H1 (cell line): ENCODE results near the gene CAPZB. TPM values are rescaled to one million over a fixed set of nuclear protein-coding genes. Genes with fewer than 3 reads are reported as not detected.

Experiments
- BRCA1 ChIP-seq: IDR thresholded peaks from 2 replicates; pipeline ENCODE4 v1.6.1; 2012; ENCODE audit warnings: low read depth, low read length, improper control_type of control experiment
- CBX5 ChIP-seq: fragments of 300-800, 300-1000 bp; sonication (generic); IDR thresholded peaks from 2 replicates; pipeline ENCODE4 v1.7.1; 2016; ENCODE audit warnings: antibody characterized with exemption, low read length, low read depth
- CEBPB ChIP-seq: IDR thresholded peaks from 2 replicates; pipeline ENCODE4 v1.6.1; 2012; ENCODE audit warnings: low read depth, low read length
- CTBP2 ChIP-seq: IDR thresholded peaks from 2 replicates; pipeline ENCODE4 v1.7.0; 2011; ENCODE audit warnings: borderline replicate concordance, mild to moderate bottlenecking, moderate library complexity, mixed read lengths, low read length; ENCODE audit not compliant: insufficient read depth, insufficient read length
- EP300 ChIP-seq, 2 experiments: IDR thresholded peaks; 1 replicate in 1 of 2; 2 replicates in 1 of 2; pipeline ENCODE4 v1.6.1; 2011 to 2012; ENCODE audit warnings: low read depth in 2 of 2, low read length in 2 of 2, mild to moderate bottlenecking in 2 of 2, borderline replicate concordance in 1 of 2, inconsistent platforms in 1 of 2, moderate library complexity in 1 of 2
- HDAC2 ChIP-seq, 2 experiments: fragments of 300-600 bp in 1 of 2; sonication (generic) in 1 of 2; IDR thresholded peaks; 2 replicates each; pipeline ENCODE4 v1.6.1; 2011 to 2012; ENCODE audit warnings: low read depth in 2 of 2, low read length in 2 of 2, mild to moderate bottlenecking in 2 of 2, moderate library complexity in 2 of 2, borderline replicate concordance in 1 of 2, inconsistent platforms in 1 of 2
- HDAC6 ChIP-seq: IDR thresholded peaks from one replicate; pipeline ENCODE4 v1.7.1; 2012; ENCODE audit warnings: low read depth, mild to moderate bottlenecking, inconsistent platforms, low read length, moderate library complexity
- JUND ChIP-seq: IDR thresholded peaks from 2 replicates; pipeline ENCODE4 v1.6.1; 2011; ENCODE audit warnings: mild to moderate bottlenecking, improper control_type of control experiment, low read length
- KDM5A ChIP-seq: fragments of 200-600 bp; IDR thresholded peaks from 2 replicates; pipeline ENCODE4 v1.7.1; 2012; ENCODE audit warnings: mild to moderate bottlenecking, low read length, inconsistent platforms, mixed read lengths
- MAFK ChIP-seq: IDR thresholded peaks from 2 replicates; pipeline ENCODE4 v1.6.1; 2012; ENCODE audit warnings: low read depth, mild to moderate bottlenecking, improper control_type of control experiment, low read length
- NRF1 ChIP-seq: IDR thresholded peaks from 2 replicates; pipeline ENCODE4 v1.6.1; 2011; ENCODE audit warnings: mild to moderate bottlenecking, low read depth, low read length, improper control_type of control experiment
- POLR2AphosphoS5 ChIP-seq: IDR thresholded peaks from 2 replicates; pipeline ENCODE4 v1.6.1; 2011; ENCODE audit warnings: low read depth, low read length
- RAD21 ChIP-seq, 2 experiments: IDR thresholded peaks in 1 of 2; conservative IDR thresholded peaks in 1 of 2; 2 replicates each; pipeline ENCODE4 v1.6.1; 2011; ENCODE audit warnings: low read depth in 2 of 2, low read length in 2 of 2, improper control_type of control experiment in 1 of 2, inconsistent platforms in 1 of 2, mild to moderate bottlenecking in 1 of 2, moderate library complexity in 1 of 2
- SIRT6 ChIP-seq: IDR thresholded peaks from one replicate; pipeline ENCODE4 v1.7.1; 2012; ENCODE audit warnings: low read length, inconsistent platforms
- SRF ChIP-seq: IDR thresholded peaks from 2 replicates; pipeline ENCODE4 v1.6.1; 2011; ENCODE audit warnings: mild to moderate bottlenecking, low read depth, low read length, moderate library complexity
- TBP ChIP-seq: IDR thresholded peaks from 2 replicates; pipeline ENCODE4 v1.6.1; 2011; ENCODE audit warnings: low read depth, low read length, improper control_type of control experiment
- TCF12 ChIP-seq: IDR thresholded peaks from 2 replicates; pipeline ENCODE4 v1.6.1; 2011; ENCODE audit warnings: low read depth, mild to moderate bottlenecking, low read length
- ZNF274 ChIP-seq: IDR thresholded peaks from 2 replicates; pipeline ENCODE4 v1.7.0; 2012; ENCODE audit warnings: low read length, borderline replicate concordance; ENCODE audit errors: extremely low read depth
- polyA plus RNA-seq, 7 experiments: library from polyadenylated mRNA; depleted of rRNA in 3 of 7; stranded (reverse) in 5 of 7; unstranded in 2 of 7; fragments of >200 nt in 5 of 7; fragments of 200-250 nt in 2 of 7; gene quantifications; 1 replicate in 5 of 7; 2 replicates in 1 of 7; 4 replicates in 1 of 7; pipeline versions ENCODE4 v1.2.1 to v1.2.3, GENCODE V29; 2011 to 2013; ENCODE audit warnings: missing spikeins in 2 of 7, mixed read lengths in 2 of 7
- total RNA-seq: library from RNA; stranded (reverse); fragmentation: NEBNext Ultra II Directional; extraction: Animal tissue kit (Norgen Biotek cat#: 25700); gene quantifications from 2 replicates; pipeline ENCODE4 v1.2.1, GENCODE V29; 2021

Gene CAPZB
- total and polyA plus RNA-seq, 2 of the 8 experiments (the other 6 are each of a cell fraction or from before 2014, with no cell fraction given) = 162 to 371 TPM

DNA sequence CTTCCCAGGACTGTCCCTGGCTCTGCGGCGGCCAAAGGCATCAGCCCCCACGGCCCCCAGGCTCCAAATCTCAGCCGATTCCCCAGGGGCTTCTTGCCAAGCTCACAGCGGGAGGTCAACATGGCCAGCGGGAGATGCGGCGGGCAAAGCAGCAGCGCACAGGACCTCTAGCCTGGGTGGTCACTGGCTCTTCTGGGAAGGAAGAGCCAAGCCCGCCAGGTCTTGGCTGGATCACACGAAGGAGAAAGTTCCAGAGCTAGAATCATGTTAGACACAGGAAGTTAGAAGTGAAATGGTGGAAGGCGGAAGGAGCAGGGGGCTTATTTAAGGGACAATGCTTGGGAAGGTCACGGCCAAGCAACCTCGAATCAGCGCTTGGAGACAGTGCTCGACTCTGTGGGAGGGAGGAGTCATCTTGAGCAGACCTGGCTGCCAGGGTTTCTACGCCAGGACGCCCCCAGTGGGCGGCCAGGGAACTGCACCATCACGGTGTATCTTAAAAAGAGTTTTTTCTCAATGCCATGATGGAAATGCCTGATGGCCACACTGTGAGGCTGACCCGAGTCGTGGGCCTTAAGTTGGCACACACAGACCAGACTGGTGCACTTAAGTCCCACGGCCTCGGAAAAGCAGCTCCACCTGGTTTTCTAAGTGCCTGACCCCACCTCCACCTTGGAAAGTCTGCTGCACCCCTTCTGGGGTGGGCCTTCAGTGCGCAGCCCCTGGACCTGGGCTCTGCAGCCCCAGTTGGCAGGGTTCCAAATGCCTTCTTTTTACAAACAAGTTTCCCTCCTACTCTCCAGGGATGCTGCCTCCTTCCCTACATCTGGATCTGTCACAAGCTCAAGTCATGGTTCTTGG, 143.9 kb downstream of the CAPZB start (continued):
- TF ChIP-seq SIRT6 = no peak
- TF ChIP-seq POLR2AphosphoS5 = peak; percentile 50
- no peak for TF ChIP-seq SRF
- TF ChIP-seq CBX5 = no peak
- TF ChIP-seq BRCA1 = no peak
- no peak for TF ChIP-seq HDAC2 (IDR thresholded peaks at IDR 0.05; ENCODE audit: borderline replicate concordance in 1 of 2, low read depth in 2 of 2, low read length in 2 of 2)
- no peak; the same call in 1 of the 2 replicates for TF ChIP-seq TBP
- TF ChIP-seq HDAC6 = no peak
- TF ChIP-seq JUND = 0 out of 2 replicates have a peak, but pooled peaks have one; percentile 17
- TF ChIP-seq TCF12 = no peak
- no peak for TF ChIP-seq ZNF274
- TF ChIP-seq EP300 (IDR thresholded peaks at IDR 0.05; ENCODE audit: borderline replicate concordance in 1 of 2, low read depth in 2 of 2, low read length in 2 of 2) = no peak
- no peak for TF ChIP-seq NRF1
- TF ChIP-seq CTBP2 = no peak
- peak; percentile 38 to 48 for TF ChIP-seq RAD21 (IDR thresholded peaks at IDR 0.05 in 1 of 2, conservative IDR thresholded peaks at IDR 0.05 in 1 of 2; ENCODE audit: low read depth in 2 of 2, low read length in 2 of 2)
- TF ChIP-seq KDM5A = no peak
- TF ChIP-seq MAFK = no peak
- TF ChIP-seq CEBPB = no peak
